Trophoblast cell (in vitro differentiated cells and primary cell): ENCODE measurements around the gene CEBPE.

Source experiments
- DNase-seq, 2 donors: peaks; one replicate each; pipeline ENCODE4 v3.0.0-alpha.2; 2016
- H2AFZ ChIP-seq: 2 replicates; pipeline ENCODE4 v1.6.1; 2013; ENCODE audit warnings: low read length, moderate library complexity, mild to moderate bottlenecking; ENCODE audit not compliant: insufficient read depth, poor library complexity
- H2AK5ac ChIP-seq: 2 replicates; pipeline ENCODE4 v1.6.1; 2013; ENCODE audit warnings: mild to moderate bottlenecking, low read length
- H2BK120ac ChIP-seq: 2 replicates; pipeline ENCODE4 v1.6.1; 2013; ENCODE audit warnings: low read length, mild to moderate bottlenecking, moderate library complexity; ENCODE audit not compliant: insufficient read depth, poor library complexity
- H2BK12ac ChIP-seq: 2 replicates; pipeline ENCODE4 v1.6.1; 2013; ENCODE audit warnings: mild to moderate bottlenecking, low read length, moderate library complexity
- H2BK5ac ChIP-seq: 2 replicates; pipeline ENCODE4 v1.6.1; 2013; ENCODE audit warnings: low read length, low read depth, moderate library complexity, mild to moderate bottlenecking; ENCODE audit not compliant: poor library complexity
- H3K14ac ChIP-seq: 2 replicates; pipeline ENCODE4 v1.6.1; 2013; ENCODE audit warnings: mild to moderate bottlenecking, low read length
- H3K18ac ChIP-seq: 2 replicates; pipeline ENCODE4 v1.6.1; 2013; ENCODE audit warnings: mild to moderate bottlenecking, low read length
- H3K23ac ChIP-seq: 2 replicates; pipeline ENCODE4 v1.6.1; 2013; ENCODE audit warnings: low read length
- H3K27ac ChIP-seq: 2 replicates; pipeline ENCODE4 v1.5.1; 2013; ENCODE audit warnings: low read depth, mild to moderate bottlenecking, inconsistent platforms, low read length, moderate library complexity
- H3K27me3 ChIP-seq: 2 replicates; pipeline ENCODE4 v1.6.1; 2013; ENCODE audit warnings: inconsistent platforms, mild to moderate bottlenecking, low read length, moderate library complexity; ENCODE audit not compliant: insufficient read depth
- H3K36me3 ChIP-seq, 2 experiments: 1 replicate in 1 of 2; 2 replicates in 1 of 2; pipeline ENCODE4 v1.6.1; 2013; ENCODE audit warnings: low read length in 2 of 2, mild to moderate bottlenecking in 2 of 2, moderate library complexity in 1 of 2; ENCODE audit not compliant: insufficient read depth in 2 of 2, control insufficient read depth in 1 of 2
- H3K4ac ChIP-seq: 2 replicates; pipeline ENCODE4 v1.6.1; 2013; ENCODE audit warnings: low read depth, mild to moderate bottlenecking, low read length, moderate library complexity
- H3K4me1 ChIP-seq, 2 experiments: 1 replicate in 1 of 2; 2 replicates in 1 of 2; pipeline ENCODE4 v1.6.1; 2013; ENCODE audit warnings: low read length in 2 of 2, mild to moderate bottlenecking in 2 of 2, moderate library complexity in 1 of 2; ENCODE audit not compliant: insufficient read depth in 2 of 2, control insufficient read depth in 1 of 2
- H3K4me2 ChIP-seq: 2 replicates; pipeline ENCODE4 v1.6.1; 2013; ENCODE audit warnings: inconsistent platforms, mild to moderate bottlenecking, low read length, moderate library complexity
- H3K4me3 ChIP-seq: 2 replicates; pipeline ENCODE4 v1.5.1; 2013; ENCODE audit warnings: mild to moderate bottlenecking, low read depth, low read length, inconsistent platforms
- H3K79me1 ChIP-seq: one replicate; pipeline ENCODE4 v1.6.1; 2013; ENCODE audit warnings: low read length
- H3K79me2 ChIP-seq: 2 replicates; pipeline ENCODE4 v1.6.1; 2013; ENCODE audit warnings: low read length, mild to moderate bottlenecking; ENCODE audit not compliant: control insufficient read depth, insufficient read depth, poor library complexity
- H3K9ac ChIP-seq: 2 replicates; pipeline ENCODE4 v1.6.1; 2013; ENCODE audit warnings: mild to moderate bottlenecking, low read length
- H3K9me3 ChIP-seq: 2 replicates; pipeline ENCODE4 v1.6.1; 2013; ENCODE audit warnings: low read depth, mild to moderate bottlenecking, control low read depth, inconsistent platforms, low read length; ENCODE audit not compliant: insufficient read depth
- H4K12ac ChIP-seq: 2 replicates; pipeline ENCODE4 v1.6.1; 2013; ENCODE audit warnings: low read depth, mild to moderate bottlenecking, low read length, moderate library complexity
- H4K8ac ChIP-seq: 2 replicates; pipeline ENCODE4 v1.6.1; 2013; ENCODE audit warnings: low read depth, mild to moderate bottlenecking, low read length, moderate library complexity
- H4K91ac ChIP-seq: one replicate; pipeline ENCODE4 v1.6.1; 2013; ENCODE audit warnings: low read depth, mild to moderate bottlenecking, low read length, moderate library complexity
- WGBS: extraction: QIAGEN DNeasy Blood & Tissue Kit; methylation state at CpG from one replicate; pipeline ENCODE4 v1.1.7; 2013; ENCODE audit warnings: missing lambda C conversion rate; ENCODE audit not compliant: insufficient read length, insufficient coverage; ENCODE audit errors: extremely low coverage; 5-methylcytosine and 5-hydroxymethylcytosine counted together

CEBPE gene

GRCh38 chr14:23101986-23102625, 16.9 kb downstream of the CEBPE start:
- Histone ChIP-seq H4K12ac (no peak overlapping the region), H2AK5ac (no peak overlapping the region), H3K4me2 (no peak overlapping the region), H3K9me3 (no peaks in the 10 kb centered on the region), H2BK12ac (no peak overlapping the region), H3K36me3 (peaks cover 3 to 9% of the 10 kb centered on the region in 2 experiments), H4K91ac (no peak overlapping the region), H3K79me2 (no peaks in the 10 kb centered on the region), H2AFZ (no peak overlapping the region), H3K79me1 (no peaks in the 10 kb centered on the region), H3K4ac (no peak overlapping the region), H3K27me3 (no peaks in the 10 kb centered on the region), H3K4me3 (no peak overlapping the region), H3K14ac (no peak overlapping the region), H2BK5ac (no peak overlapping the region), H3K4me1 (peaks cover 0 to 5% of the 10 kb centered on the region in 2 experiments), H3K27ac (no peak overlapping the region), H3K9ac (no peak overlapping the region), H2BK120ac (no peak overlapping the region), H3K23ac (no peak overlapping the region), H3K18ac (no peak overlapping the region), H4K8ac (no peak overlapping the region)
- no CpG with 5 or more reads among the region's 10 CpGs for WGBS
- no peak for DNase-seq

DNA sequence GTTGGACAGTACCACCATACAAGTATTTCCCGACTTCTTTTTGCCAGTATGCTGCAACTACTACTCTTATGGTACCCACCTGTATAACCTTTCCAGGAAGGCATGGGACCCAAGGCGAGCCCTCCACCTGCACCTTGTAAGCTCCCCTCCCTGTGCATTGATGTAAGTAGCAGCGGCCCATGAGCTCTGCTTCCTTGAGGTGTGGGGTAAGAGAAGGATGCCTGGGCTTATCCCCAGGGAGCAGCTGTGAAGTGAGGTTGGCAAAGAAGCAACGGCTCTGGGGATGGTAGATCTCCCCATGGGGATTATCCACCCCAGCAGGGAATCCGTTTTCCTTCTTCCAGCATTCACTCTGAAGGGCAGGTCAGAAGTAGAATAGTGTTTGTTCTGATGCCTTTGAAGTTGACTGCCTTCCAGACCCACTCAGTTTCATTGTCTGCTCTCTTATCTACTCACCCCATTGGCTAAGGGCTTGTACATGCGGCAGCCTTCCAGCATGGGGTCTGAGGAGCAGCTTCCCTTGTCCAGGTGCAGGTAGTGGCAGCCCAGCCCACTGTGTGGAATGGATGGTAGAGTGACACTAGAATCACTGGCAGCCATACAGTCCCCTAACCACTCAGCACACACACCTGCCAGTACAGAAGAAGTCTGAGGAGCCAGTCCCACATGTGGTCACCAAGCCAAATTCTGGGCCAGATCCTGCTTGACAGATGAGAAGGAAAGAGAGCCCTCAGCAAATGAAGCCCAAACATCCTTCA, 17.7 kb downstream of the CEBPE start:
- H3K36me3 ChIP-seq: peaks cover 3 to 9% of the 10 kb centered on the region in 2 experiments
- no peak overlapping the region for H4K8ac ChIP-seq
- H3K18ac ChIP-seq: no peak overlapping the region
- no peaks in the 10 kb centered on the region for H3K9me3 ChIP-seq
- H2AK5ac ChIP-seq: no peak overlapping the region
- DNase-seq: no peak
- no peak overlapping the region for H3K27ac ChIP-seq
- no peak overlapping the region for H2BK12ac ChIP-seq
- H4K12ac ChIP-seq: no peak overlapping the region
- H3K4me1 ChIP-seq: peaks cover 3 to 9% of the 10 kb centered on the region in 2 experiments
- H3K23ac ChIP-seq: no peak overlapping the region
- H3K4me2 ChIP-seq: no peak overlapping the region
- H3K14ac ChIP-seq: no peak overlapping the region
- no peak overlapping the region for H3K9ac ChIP-seq
- H3K79me2 ChIP-seq: peaks cover 2% of the 10 kb centered on the region
- H2BK120ac ChIP-seq: no peak overlapping the region
- WGBS: no CpG with 5 or more reads among the region's 6 CpGs
- no peaks in the 10 kb centered on the region for H3K27me3 ChIP-seq
- no peak overlapping the region for H4K91ac ChIP-seq
- no peak overlapping the region for H3K4ac ChIP-seq
- no peak overlapping the region for H2AFZ ChIP-seq
- no peak overlapping the region for H2BK5ac ChIP-seq
- H3K79me1 ChIP-seq: no peaks in the 10 kb centered on the region
- no peak overlapping the region for H3K4me3 ChIP-seq

DNA sequence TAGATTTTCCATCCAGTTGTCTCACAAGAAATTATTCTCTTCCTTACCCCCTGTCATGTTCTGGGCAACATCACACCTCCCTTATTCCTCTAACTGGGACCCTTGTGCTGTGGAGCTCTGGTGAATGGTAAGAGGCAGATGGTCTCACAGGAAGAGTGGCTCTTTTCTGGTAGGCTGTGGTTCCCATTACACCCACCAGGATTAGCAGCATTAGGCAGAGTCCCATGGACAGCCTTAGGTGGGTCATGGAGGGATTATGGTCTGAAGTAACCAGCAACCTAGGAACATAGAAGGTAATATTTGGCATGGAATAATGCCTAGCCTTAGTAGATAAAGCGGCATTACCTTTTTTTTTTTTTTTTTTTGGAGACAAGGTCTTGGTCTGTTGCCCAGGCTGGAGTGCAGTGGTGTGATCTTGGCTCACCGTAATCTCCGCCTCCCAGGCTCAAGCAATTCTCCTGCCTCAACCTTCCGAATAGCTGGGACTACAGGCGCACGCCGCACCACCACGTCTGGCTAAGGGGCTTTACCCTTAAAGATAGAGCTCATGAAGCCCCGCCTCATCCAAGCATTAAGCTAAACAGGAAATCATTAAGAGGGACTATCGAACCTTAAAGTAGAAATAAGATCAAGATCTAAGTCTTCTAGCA, 19.7 kb downstream of the CEBPE start:
- H2AFZ ChIP-seq: no peak overlapping the region
- no CpG with 5 or more reads among the region's 10 CpGs for WGBS
- no peak overlapping the region for H3K27ac ChIP-seq

GRCh38 chr14:23097786-23098185, 21.3 kb downstream of the CEBPE start:
- Histone ChIP-seq H4K91ac (no peak overlapping the region), H4K12ac (no peak overlapping the region), H2AK5ac (no peak overlapping the region), H3K14ac (no peak overlapping the region), H3K18ac (peak overlapping the region; percentile 54), H3K23ac (no peak overlapping the region), H2BK12ac (no peak overlapping the region), H3K9ac (no peak overlapping the region), H2BK120ac (no peak overlapping the region), H3K4me3 (no peak overlapping the region), H3K9me3 (no peaks in the 10 kb centered on the region), H3K4me1 (peaks cover 5 to 9% of the 10 kb centered on the region in 2 experiments), H2BK5ac (no peak overlapping the region), H3K4ac (no peak overlapping the region), H3K27me3 (no peaks in the 10 kb centered on the region), H3K36me3 (peaks cover 3 to 9% of the 10 kb centered on the region in 2 experiments), H3K27ac (no peak overlapping the region), H3K79me2 (peaks cover 17% of the 10 kb centered on the region), H2AFZ (no peak overlapping the region), H3K79me1 (peaks cover 12% of the 10 kb centered on the region), H4K8ac (no peak overlapping the region), H3K4me2 (no peak overlapping the region)
- no CpG with 5 or more reads among the region's 7 CpGs for WGBS
- DNase-seq: no peak

More for the DNA sequence above, 19.7 kb downstream of the CEBPE start:
- H4K91ac ChIP-seq: no peak overlapping the region
- peaks cover 11% of the 10 kb centered on the region for H3K79me1 ChIP-seq
- no peak overlapping the region for H4K8ac ChIP-seq
- no peaks in the 10 kb centered on the region for H3K9me3 ChIP-seq
- no peak overlapping the region for H3K18ac ChIP-seq
- no peak overlapping the region for H3K9ac ChIP-seq
- H3K4me1 ChIP-seq: peaks cover 3 to 7% of the 10 kb centered on the region in 2 experiments
- no peak overlapping the region for H3K4ac ChIP-seq
- no peak overlapping the region for H3K4me2 ChIP-seq
- H3K79me2 ChIP-seq: peaks cover 11% of the 10 kb centered on the region
- H3K14ac ChIP-seq: no peak overlapping the region
- no peak overlapping the region for H2AK5ac ChIP-seq
- H2BK120ac ChIP-seq: no peak overlapping the region
- no peak for DNase-seq
- peaks cover 3 to 9% of the 10 kb centered on the region in 2 experiments for H3K36me3 ChIP-seq
- no peak overlapping the region for H2BK5ac ChIP-seq
- H3K23ac ChIP-seq: no peak overlapping the region
- H3K4me3 ChIP-seq: no peak overlapping the region
- no peak overlapping the region for H4K12ac ChIP-seq
- H3K27me3 ChIP-seq: no peaks in the 10 kb centered on the region
- no peak overlapping the region for H2BK12ac ChIP-seq
